Stimulated activated CD8-positive, alpha-beta memory T cell treated with anti-CD3 and anti-CD28 coated beads, Interleukin-7, amount 100 ng/mL, for 1 hour (primary cell): ENCODE results near the gene TMEM141.

Experiments
- DNase-seq, 2 donors: peaks; one replicate each; pipeline ENCODE4 v3.0.0-alpha.2; 2020; ENCODE audit warnings: low read depth in 2 of 2

TMEM141 gene

DNA sequence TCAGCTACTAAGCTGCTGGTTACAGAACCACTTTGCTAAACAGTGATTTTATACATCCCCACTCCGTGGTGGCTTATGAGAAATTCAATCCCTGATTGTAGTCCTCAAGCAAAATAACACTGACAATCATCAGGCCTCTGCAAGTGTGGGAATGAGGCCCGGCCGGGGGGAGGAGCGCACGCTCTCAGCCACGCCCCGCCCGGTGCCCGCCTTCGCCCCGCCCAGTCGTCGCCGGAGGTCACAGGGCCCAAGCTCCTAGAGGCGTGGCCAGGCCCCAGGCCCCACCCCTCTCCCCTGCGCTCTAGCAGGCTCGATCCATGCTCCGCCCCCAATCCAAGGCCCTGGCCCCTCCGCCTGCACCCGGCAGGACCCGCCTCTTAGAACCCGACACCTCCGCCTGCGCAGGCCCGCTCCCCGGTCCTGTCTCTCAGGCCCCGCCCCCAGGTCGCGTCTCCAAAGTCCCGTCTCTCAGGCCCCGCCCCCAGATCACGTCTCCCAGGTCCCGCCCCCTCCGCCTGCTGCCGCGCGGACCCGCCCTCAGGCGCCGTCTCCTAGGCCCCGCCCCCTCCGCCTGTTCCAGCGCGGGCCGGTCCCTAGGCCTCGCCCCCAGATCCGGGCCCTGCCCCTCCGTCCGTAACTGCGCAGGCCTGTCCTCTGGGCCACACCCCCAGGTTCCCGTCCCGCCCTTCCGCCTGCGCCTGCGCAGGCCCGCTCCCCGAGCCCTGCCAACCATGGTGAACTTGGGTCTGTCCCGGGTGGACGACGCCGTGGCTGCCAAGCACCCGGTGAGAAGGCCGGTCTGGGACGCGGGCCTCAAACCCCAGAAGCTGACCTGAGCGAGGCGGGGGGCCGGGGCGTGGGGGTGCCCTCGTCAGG, at the start of gene TMEM141:
Gene TMEM141 (plus strand): TSS at position 705 of the 876 bp plus-strand sequence. CDS start 27 bp downstream, at position 732.
- DNase-seq: peak; percentile 99

DNA sequence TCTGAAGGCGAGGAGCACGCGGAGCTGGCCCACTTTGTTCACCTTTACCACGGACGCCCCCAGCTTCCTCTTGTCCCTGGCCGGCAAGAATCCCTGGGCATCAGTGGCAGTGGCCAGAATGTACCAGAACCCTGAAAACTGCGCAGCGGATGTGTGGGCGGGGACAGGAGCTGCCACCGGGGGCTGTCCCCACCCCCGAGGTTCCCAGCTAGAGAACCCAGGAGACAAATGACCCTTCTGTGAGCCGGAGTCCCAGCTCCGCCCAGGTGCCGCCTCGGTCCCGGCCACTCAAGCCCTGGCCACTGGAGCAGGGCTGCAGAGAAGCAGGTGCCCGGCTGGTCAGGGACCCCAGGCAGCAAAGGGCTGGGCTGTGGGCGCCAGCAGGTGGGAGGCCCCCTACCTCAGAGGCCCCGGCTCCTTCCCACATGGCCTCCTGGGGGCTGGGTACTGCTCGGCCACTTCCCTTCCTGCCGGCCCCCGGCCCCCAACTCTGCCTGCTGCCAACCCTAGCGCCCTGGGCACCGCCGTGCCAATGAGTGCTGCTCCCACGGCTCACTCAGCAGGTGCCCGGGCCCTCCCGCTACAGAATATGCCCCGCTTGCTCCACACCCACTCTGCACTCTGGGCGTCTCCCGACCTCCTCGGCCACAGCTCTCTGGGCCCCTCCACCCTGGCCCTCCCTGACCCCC, 49.1 kb upstream of the TMEM141 start:
- no peak for DNase-seq

DNA sequence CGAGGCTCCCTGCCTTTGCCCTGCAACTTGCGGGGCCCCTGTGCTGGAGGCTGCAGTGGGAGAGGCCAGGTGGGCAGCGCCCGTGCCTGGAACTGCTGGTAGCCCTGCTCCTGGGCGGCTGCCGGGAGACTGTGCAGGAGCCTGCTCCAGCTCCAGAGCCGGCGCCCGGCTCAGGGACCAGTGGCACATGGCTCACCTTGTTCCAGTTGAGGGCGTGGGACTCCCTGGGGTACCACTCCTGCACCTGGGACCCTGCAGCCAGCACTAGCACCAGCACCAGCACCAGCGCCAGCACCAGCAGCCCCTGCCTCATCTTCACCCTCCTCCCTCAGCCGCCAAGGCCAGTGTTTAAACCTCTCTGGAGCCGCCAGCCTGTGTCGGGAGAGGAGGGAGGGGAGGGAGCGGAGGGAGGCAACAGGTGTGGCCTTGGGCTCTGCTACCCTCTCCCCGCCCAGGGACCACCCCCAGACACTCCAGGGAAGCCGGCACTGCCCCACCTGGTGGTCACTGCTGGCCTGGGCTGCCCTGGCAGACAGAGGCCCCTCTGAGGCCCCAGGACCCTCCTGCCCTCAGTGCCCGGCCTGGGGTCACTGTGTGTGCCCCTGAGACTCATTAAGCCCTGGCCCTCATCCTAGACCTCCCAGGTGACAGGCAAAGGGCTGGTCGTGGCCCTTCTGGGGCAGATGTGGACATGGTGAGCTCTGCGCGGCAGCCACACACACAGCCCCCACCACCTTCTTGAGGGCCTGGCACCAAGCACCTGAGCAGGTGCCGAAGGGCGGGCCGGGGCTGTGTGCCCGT, 48.4 kb upstream of the TMEM141 start, which contains the start of gene LCN10:
Gene LCN10 (minus strand): TSS at position 350 of the 801 bp plus-strand sequence. CDS start 37 bp downstream, at position 313.
- no peak for DNase-seq

- no peak for DNase-seq
Measured at GRCh38 chr9:136743639-136744211, 47.4 kb upstream of the TMEM141 start.

DNA sequence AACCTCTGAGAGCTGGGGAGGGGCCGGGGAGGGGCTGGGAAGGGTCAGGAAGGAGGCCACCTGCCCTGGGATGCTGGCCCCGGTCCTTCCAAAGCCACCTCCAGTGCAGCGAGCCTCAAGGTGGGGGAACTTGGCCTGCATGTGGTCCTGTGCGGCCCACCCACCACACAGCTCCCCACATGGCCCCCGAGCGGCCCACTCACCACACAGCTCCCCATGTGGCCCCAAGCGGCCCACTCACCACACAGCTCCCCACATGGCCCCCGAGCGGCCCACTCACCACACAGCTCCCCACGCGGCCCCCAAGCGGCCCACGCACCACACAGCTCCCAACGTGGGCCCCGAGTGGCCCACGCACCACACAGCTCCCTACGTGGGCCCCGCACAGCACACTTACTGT, 46.4 kb upstream of the TMEM141 start:
- no peak for DNase-seq

DNA sequence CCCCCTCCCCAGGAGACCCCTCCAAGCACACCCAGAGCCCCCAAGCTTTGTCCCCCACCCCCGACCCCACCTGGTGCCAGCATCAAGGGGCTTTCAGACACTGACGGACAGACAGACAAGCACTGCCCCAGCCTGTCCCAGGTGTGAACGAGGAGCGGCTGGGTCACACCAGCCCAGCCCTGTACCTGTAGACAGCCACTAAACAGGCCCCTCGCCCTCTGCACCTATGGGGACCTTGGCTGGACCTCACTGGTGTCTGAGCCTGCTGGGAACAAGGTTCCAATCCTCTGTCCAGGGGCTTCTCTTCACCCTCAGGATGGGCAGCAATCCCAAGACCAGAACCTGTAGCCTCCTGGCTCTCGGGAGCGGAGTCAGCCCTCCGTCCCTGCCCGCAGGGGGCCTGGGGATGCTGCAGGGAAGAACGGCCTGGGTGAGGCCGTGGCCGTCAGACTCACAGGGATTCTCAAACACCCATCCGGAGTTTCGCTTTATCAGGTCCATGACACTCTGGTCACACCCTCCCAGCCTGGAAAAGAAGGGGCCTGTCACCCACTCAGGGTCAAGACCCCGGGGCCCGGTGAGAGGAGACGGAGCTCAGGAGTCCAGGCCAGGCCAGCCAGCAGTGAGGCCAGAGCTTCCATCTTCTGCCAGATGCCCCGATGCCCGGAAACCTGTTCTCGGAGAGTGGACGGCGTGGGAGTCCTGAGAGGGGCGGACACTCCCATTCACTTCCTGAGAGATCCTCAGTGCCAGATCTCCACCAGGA, 45.6 kb upstream of the TMEM141 start:
- DNase-seq: no peak

GRCh38 chr9:136746155-136746490, 45.0 kb upstream of the TMEM141 start:
- no peak for DNase-seq

DNA sequence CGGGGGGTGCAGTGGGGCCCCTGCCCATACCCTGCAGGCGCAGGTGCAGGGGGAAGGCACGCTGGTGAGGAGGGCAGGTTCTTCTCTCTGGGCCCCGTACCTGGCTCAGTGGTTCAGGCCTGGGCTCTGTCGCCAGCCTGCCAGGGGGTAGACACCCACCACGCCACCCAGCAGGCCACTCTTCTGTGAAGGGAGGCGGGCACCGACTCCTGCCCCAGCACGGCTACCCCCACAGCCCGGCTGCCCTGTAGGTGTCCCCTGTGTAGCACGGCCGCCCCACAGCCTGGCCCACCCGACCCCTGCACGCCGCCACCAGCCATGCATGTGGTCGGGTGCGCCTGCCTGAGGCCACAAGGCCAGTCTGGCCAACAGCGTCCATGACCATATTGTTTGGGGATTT, 44.5 kb upstream of the TMEM141 start:
- DNase-seq: no peak

DNA sequence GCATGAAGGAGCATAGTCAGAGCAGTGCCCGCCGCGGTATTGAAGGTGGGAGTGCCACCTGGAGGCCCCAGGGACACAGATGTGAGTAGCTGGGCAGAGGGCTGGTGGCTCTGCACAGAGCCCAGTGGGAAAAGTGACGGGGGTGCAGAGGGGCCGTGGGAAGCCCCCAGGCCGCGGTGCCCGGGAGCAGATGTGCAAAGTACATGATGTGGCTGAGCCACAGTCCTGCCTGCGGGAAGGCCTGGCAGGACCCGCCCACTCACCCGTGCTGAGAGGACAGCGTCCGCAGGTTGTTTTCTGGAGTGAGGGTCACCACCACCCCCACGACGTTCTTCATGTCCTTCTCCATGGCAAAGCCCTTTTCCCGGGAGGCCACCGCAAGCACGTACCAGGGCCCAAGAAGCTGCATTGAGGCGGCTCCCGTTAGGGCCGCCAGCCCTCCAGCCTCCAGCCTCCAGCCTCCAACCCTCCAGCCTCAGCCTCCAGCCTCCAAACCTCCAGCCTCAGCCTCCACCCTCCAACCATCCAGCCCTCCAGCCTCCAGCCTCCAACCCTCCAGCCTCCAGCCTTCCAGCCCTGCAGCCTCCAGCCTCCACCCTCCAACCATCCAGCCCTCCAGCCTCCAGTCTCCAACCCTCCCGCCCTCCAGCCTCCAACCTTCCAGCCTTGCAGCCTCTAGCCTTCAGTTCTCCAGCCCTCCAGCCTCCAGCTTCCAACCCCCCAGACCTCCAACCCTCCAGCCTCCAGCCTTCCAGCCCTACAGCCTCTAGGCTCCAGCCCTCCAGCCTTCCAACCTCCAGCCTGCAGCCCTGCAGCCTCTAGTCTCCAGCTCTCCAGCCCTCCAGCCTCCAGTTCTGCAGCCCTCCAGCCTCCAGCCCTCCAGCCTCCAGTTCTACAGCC, 43.7 kb upstream of the TMEM141 start:
- DNase-seq: no peak

- no peak for DNase-seq
Measured at GRCh38 chr9:136748201-136748600, 42.9 kb upstream of the TMEM141 start, which contains the start of gene LCN6. LCN6 (minus strand) TSS chr9:136748525; CDS start chr9:136748483, 42 bp downstream.

DNA sequence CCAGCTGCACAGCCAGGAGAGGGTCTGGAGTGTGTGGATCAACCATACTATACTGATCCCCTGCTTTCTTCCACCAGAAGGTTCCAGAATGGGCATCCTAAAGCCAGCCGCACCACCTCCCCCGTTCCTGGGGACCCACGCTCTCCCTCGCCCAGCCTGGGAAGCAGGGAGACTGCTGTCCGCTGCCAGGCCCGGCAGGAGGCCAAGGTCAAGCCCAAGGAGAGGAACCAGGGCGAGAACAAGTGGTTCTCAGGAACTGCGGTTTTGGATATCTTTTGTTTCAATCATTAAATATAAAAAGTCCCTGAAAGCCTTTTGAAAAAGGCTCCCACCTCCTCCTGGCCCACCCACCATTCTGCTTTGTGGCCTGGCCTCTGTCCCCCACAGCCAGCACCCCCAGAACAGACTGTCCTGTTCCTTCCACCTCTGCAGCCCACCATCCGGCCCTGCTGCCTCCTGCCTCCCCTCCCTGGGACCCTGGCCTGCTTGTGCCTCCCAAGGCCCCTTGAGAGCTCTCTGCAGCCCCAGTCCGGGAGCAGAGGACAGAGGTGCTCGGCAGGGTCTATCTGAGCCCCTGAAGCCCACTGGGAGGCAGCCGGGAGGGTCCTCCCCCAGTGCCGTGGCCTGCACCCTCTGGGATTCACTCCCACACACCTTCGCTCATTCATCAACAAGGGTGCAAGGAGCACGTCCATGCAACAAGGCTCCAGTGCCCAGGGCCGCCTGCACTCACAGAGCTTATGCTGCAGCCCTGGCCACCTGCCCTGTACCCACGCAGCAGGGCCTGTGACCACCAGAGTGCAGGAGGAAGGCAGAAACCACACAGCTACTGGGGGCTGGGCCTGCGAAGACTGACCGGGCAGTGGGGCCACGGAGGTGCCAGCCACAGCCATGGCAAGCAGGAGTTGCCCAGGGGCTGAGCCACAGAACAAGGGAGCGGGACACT, 42.2 kb upstream of the TMEM141 start:
- DNase-seq: no peak

DNA sequence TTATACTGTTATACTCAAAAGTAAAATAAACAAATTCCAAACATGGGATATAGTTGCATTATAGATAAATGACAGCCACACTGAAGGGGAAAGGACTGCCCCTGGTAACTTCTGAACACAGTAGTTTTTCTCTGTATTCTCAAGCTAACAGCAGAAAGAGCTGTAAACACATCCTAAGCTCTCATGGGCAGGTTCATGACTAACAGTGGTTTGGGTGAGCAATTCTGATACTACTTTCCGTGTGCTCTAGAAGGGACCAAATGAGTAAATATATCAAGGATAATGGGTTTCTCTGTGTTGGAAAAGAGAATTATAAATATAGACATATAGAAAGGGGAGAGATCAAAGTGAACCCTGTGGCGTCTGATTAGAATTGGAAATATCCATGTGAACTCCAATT, 40.6 kb upstream of the TMEM141 start:
- DNase-seq: no peak

DNA sequence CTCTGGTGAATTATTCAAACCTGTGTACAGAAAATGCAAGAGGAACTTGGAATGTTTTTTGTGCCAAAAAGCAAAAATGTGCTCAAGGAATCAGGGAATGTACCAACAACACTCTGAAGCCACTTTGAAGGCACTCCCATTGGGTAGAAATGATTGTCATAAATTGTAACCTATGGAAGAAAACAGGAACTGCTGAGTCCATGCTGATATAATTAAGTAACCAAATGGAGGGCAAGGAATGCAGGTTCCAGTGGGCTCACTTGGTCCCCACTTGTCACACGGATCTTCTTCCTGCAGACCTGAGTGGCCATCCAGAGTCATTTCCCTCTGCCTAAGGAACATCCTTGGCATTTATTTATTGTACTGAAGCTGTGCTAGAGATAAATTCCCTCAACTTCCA, 39.9 kb upstream of the TMEM141 start:
- DNase-seq: no peak

DNA sequence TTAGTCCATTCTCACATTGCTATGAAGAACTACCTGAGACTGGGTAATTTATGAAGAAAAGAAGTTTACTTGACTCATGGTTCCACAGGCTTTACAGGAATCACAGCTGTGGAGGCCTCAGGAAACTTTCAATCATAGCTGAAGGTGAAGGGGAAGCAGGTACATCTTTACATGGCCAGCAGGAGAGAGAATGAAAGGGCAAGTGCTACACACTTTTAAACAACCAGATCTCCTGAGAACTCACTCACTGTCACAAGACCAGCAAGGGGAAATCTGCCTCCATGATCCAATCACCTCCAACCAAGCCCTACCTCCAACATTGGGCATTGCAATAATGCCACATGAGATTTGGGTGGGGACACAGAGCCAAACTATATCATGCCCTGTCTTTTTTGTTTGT, 39.3 kb upstream of the TMEM141 start:
- DNase-seq: no peak

- DNase-seq: no peak
Measured at GRCh38 chr9:136753371-136754058, 37.6 kb upstream of the TMEM141 start.

DNA sequence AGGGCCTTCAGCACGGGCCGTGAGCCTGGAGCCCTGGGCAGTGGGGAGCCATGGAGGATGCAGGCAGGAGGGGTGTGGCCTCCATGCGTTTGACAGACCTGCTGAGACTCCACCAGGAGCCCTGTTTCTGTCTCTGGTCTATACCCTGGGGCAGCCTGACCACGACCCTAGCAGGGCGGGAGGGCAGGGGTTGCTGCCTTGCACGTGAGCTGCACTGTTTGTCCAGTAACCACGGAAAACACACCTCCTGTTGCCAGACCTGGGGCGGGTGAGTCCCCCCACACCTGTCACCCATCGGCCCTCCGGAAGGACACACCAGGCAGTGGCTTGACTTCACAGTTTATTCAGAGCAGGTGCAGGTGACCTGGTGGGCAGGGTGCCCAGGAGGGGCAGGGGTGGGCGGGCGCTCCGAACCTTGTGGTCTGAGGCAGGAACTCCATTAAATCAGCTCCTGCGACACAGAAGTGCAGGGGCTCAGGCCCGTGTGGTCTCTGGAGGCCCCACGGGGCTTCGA, 37.0 kb upstream of the TMEM141 start:
- DNase-seq: no peak

GRCh38 chr9:136754626-136755301, 36.4 kb upstream of the TMEM141 start:
- DNase-seq: no peak
